Stimulated activated CD4-positive, alpha-beta T cell treated with anti-CD3 and anti-CD28 coated beads, Interleukin-2, amount 100 ng/mL, for 48 hours (primary cell): ENCODE measurements around the gene EBI3.
A peak's percentile ranks its signal among the peaks of the same experiment; 100 is the strongest.
"Not testable (repeated sequence)": the region's sequence is repeated elsewhere in the genome, so short reads cannot be mapped to it uniquely, and the experiment has no call there.

ENCODE experiments used
- DNase-seq, 2 donors: peaks; one replicate each; pipeline ENCODE4 v3.0.0-alpha.2; 2020

The EBI3 gene

DNA sequence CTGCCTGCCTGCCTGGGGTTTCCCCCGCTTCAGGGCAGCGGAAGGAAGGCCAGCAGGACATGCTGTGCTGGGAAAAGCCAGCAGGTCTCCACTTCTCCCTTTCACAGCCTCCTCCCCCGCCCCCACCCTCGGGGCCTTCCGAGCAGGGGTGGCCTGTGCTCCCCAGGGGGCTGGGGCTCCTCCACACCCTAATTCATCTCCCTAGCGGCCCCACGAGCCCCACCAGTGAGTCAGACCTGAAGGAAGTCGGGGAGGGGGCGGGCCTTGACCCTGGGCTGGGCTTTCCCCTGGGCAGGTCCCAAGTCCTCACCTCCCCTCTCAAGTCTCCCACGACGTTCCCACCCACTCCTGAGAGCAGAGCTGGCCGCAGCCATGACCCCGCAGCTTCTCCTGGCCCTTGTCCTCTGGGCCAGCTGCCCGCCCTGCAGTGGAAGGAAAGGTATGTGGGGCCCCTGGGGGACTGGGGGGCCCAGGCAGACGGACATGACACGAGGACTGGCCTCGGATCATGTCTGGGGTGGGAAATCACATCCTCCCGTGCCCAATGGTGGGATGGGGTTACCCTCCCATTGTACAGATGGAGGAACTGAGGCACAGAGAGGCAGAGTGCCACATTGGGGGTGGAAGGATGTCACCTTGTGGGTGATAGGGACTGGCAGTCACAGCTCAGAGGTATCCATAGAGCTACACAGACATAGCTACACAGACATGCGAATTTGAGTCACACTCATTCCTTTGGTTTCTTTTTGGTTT lies at the start of gene EBI3:
Gene EBI3 (plus strand): TSS at position 345 of the 753 bp plus-strand sequence. CDS start 28 bp downstream, at position 373.
- peak; percentile 41 to 45 for DNase-seq

DNA sequence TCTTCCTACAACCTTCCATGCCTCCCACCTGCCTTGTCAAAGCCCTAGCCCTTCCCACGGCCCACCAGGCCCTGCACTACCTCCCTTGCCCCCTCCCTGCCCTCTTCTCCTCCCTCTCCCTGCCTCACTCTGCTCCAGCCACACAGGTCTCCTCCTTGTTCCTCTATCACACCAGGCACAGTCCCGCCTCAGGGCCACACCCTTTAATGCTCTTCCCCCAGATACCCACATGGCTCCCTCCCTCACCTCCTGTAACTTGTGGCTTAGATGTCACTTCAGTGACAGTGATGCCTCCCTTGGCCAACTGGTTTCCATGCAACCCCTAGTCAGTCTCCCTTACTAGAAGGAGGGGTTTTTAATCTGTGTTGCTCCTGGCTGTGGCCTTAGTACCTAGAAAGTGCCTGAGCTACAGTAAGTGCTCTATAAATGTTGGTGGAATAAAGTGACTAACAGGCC lies 48.2 kb upstream of the EBI3 start:
- DNase-seq = no peak

DNA sequence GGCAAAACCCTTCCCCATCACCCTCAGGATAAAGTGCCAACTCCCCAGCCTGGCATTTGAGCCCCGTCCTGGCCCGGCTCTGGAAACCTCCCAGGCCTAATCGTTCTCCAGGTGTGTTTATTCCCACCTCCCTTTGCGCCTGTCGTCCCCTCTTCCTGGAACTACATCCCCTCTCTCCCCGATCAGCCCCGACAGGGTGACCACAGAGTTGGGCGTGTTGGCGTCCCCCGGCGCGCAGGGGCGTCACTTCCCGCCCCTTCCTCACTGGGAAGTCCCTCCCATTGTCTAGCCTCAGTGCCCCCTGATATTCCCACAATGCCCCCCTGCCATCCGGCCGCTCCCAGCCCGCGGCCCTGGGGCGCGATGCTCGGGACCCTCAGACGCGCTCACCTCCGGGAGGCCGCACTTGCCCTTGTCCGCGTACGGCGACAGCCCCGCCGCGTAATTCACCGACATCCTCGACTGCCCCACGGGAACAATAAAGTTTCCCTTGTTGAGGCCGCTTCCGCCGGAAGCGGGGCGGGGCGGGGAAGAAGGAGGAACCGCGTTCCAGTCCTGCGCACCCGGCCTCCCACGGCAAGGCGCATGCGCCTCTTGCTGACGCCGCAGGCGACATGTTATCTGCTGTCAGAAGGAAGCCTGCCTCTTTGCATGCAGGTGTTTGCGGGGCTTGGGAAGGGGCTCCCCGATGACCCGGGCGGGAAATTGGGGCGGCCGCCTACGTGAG lies 47.1 kb upstream of the EBI3 start, which contains the start of the genes ANKRD24 and SIRT6:
Gene ANKRD24 (plus strand): TSS at position 606 of the 727 bp plus-strand sequence. CDS start 3,737 bp downstream, outside the sequence.
Gene SIRT6 (minus strand): TSS at position 480 of the 727 bp plus-strand sequence. CDS start 24 bp downstream, at position 456.
- DNase-seq = peak; percentile 93

DNA sequence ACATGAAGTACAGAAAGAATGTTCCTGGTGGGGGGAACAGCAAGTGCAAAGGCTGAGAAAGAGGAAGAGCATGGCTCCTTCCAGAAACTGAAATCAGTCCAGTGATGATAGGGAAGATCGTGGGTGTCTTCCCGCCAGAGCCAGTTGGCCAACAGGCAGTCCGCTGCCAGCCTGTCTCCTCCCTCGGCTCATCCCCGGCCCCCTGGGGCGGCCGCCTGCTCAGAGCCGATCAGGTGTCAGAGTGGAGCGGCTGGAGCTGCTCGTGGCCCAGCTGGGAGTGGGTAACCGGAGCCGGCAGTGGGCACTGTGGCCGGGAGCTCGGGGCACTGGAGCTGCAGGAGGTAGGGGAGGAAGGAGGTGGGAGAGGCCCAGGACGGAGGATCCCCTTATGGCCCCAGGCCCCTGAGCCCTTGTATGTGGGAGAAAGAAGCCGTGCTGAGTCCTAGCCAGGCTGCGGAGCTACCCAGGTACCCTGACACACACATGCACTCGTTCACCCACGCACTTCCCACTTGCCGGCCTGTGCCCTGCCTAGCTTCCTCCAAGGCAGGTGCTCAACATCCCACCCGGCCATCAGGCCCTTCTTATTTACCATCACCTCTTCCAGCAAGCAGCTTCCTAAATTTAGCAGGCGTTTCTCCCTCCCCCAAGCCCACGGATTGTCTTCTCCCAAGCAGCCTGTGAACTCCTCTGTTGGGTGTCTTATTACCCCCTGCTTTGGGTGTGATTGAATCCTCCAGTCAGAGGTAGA lies 45.2 kb upstream of the EBI3 start:
- DNase-seq = no peak

DNA sequence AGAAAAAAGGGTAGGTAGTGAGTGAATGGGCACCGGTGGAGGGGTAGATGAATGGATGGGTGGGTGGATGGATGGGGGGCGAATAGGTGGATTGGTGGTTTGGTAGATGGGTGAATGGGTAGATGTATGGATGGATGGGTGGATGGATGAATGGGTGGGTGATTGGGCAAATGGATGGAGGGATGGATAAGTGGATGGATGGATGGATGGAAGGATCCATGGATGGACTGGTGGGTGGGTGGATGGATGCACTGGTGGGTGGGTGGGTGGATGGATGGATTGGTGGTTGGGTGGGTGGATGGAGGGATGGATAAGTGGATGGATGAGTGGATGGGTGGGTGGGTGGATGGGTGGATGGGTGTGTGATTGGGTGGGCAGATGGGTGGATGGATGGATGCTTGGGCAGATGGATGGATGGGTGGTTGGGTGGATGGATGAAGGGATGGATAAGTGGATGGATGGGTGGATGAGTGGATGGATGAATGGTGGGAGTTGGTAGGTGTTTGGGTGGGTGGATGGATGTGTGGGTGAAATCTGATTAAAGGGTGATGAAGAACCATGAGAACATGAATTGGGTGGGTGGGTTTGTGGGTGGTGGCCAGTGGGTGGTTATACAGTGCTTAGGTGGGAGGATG lies 44.5 kb upstream of the EBI3 start:
- no peak for DNase-seq

GRCh38 chr19:4185413-4186086 lies 43.8 kb upstream of the EBI3 start:
- no peak for DNase-seq

GRCh38 chr19:4186087-4186993 lies 43.0 kb upstream of the EBI3 start:
- DNase-seq = peak; percentile 87 to 91

DNA sequence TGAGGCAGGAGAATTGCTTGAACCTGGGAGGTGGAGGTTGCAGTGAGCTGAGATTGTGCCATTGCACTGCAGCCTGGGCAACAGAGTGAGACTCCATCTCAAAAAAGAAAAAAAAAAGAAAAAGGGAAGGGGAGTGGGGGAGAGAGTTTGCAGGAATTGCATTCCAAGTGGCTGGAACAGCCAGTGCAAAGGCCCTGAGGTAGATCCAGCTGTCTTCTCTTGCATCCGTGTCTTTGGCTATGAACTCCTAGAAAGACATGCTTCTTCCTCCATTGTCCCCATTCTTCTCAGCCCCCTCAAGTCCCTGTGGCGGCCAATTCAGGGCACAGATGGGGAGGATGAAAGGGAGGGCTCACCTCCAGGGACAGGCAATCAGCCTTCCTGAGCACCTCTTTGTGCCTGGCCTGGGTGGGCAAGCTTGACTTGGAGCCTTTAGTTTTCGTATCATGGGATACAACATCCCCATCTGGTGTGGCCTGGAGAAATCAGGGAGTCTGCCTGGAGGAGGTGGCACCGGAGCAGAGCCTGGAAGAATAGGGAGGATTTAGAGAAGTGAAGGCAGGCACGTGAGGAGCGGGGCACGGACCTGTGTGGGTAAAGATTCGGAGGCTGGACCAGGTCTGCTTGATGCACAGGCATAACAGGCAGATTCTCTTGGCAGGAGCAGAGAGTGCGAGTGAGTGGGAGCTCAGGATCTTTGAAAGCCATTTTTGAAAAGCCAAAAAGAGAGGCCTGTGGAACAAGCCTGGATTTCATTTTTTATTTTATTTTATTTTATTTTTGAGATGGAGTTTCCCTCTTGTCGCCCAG lies 41.8 kb upstream of the EBI3 start:
- DNase-seq = no peak

DNA sequence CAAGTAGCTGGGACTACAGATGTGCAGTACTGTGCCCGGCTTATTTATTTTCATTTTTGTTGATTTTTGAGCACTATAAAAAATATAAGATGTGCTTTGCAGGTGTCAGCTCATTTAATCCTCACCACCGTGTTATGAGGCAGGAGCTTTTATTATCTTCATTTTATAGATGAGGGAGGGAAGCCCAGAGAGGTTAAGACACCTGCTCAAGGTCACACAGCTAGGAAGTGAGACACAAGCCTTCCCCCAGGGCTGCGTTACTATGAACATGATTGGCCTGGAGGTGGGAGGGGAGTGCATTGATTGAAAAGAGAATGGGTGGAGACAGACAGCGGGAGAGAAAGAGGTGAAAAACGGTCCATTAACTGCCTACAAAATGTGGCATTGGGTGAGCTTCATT lies 39.7 kb upstream of the EBI3 start:
- no peak for DNase-seq

DNA sequence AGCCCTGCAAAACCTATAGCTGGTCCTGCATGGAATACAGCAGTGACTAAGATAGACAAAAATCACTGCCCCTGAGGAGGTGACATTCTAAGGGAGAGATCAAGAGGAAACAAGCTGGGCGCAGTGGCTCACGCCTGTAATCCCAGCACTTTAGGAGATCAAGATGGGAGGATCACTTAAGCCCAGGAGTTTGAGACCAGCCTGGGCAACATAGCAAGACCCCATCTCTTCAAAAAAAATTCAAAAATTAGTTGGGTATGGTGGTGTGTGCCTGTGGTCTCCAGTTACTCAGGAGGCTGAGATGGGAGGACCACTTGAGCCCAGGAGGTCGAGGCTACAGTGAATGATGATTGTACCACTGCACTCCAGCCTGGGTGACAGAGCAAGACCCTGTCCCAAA lies 36.8 kb upstream of the EBI3 start:
- not testable (repeated sequence) for DNase-seq

GRCh38 chr19:4194353-4194752 lies 35.0 kb upstream of the EBI3 start:
- DNase-seq = no peak

DNA sequence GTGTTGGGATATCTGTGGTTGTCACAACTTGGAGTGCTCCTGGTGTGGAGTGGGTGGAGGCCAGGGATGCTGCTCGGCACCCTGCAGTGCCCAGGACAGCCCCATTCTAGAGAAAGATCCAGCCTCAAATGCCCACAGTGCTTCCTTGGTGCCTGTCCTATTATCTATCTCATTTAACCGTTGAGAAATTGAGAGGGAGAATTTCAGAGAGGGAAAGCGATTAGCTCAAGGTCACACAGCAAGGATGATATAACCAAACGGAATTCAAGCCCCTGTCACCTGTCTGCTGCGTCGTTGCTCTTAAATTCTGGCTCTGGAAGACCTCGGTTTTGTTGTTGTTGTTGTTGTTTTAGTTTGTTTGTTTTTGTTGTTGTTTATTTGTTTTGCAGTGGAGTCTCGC lies 33.3 kb upstream of the EBI3 start:
- no peak for DNase-seq

DNA sequence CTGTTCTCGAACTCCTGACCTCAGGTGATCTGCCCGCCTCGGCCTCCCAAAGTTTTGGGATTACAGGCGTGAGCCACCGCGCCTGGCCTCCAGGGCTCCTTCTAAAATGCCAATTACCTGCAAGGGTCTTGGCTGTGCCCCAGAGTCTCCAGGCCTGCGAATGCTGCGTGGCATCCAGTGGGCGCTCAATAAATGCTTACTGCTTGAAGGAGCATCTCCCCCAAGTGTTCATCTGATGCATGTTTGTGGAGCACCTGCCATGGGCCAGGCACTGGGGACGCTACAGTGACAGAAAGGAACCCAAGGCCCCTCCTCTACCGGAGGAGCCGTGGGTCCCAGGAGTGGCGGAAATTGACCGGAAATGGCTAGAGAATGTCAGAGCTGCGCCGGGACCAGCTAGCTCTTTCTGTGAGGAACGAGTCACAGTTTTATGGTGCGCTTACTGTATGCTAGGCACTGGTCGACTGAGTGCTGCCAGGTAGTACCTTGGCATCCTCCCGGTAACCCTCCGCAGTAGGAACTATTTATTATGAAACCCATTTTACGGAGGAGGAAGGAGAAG lies 32.7 kb upstream of the EBI3 start:
- DNase-seq = no peak

DNA sequence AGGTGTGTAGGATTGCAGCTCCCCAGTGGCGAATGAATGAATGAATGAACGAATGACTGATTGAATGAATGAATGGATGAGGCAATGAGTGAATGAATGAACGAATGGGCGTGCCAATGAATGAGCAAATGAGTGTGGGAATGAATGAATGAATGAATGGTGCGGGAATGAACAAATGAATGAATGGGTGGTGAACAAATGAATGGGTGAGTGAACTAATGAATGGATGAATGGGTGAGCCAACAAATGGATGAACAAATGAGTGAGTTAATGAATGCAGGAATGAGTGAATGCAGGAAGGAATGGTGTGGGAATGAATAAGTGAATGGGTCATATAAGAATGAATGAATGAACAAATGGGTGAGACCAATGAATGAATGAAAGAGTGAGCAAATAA lies 32.1 kb upstream of the EBI3 start:
- no peak for DNase-seq

DNA sequence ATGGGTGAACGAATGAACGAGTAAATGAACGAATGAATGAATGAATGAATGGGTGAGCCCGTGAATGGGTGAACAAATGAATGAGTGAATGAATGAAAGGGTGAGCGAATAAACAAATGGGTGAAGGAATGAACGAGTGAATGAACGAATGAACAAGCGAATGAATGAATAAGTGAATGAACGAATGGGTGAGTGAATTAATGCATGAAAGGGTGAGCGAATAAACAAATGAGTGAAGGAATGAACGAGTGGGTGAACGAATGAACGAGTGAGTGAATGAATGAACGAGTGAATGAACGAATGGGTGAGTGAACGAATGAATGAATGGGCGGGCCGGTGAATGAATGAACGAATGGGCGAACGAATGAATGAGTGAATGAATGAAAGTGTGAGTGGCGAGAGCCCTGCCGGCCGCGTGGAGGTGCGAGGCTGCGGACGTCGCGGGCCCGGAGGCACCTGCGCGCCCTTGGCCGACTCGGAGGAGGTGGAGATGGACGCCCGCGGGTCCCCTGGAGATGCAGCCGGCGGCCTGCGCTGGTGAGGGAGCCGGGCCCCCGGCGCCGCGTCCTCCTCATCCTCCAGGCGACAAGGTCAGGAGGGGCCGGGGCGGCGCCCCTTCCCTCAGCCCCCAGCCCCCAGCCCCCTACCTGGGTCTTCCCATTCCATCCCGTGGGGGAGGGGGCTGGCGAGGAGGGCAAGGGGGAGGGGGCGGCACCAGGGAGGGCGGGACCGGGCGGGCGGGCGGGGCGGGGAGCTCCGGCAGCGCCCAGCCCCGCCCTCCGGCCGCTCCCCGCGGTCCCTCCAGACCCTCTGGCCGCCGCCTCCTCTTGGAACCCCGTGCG lies 31.5 kb upstream of the EBI3 start:
- no peak for DNase-seq

DNA sequence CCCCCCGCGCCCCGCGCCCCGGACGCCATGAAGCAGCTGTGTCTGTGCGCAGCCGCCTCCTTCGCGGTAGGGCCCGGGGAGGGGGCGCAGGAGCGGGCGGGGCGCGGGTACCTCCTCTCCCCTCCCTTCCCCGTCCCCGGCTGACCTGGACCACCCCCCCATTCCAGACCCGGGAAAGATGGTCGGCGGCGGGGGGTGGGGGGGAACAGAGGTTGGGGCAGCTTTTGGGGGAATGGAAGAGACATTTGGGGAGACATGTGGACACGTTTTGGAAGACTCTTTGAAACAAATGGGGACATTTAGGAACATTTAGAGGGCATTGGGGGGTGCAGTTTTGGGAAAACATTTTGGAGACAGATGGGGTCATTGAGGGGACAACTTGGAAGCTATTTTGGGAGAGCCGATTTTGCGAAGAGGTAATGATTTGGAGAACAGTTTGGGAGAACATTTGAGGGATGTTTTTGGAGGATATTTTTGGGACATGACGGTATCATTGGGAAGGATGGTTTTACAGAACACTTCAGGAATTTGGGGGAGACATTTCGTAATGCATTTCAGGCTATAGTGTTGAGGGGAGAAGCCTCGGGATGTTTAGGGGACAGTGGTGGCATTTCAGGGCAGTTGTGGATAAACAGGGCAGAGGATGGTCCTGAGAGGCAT lies 30.7 kb upstream of the EBI3 start:
- no peak for DNase-seq

GRCh38 chr19:4199699-4200293 lies 29.5 kb upstream of the EBI3 start:
- DNase-seq = no peak
